Measurements from ENCODE around the gene FREM2.

The FREM2 gene

DNA sequence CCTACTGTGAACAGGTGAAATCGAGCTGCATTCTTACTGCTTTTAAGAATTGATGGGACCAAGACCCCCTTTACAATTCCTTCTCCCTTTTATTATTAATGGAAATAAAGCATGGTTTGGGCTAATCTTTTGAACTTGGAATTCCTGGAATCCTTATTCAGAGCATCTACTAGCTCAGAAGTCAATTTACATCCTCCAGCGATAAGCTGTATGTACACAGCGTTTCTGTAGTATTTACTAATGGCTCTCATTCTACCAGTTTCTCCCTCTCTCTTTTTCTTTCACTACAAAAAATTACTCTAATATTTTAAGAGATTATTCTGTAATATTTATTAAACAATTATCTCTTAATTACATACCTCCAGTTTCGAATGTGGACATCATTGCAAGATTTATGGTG, 31.5 kb downstream of the FREM2 start:
- ChIA-PET CTCF (no interaction called here), POLR2A (no interaction called here)
- DNase-seq (ENCODE audit: extremely low spot score): no peak
- no peak for TF ChIP-seq ZNF384 (IDR thresholded peaks at IDR 0.05)
- no peak for TF ChIP-seq BHLHE40 (IDR thresholded peaks at IDR 0.05; ENCODE audit: borderline replicate concordance)
- no peak for TF ChIP-seq FOXA1 (IDR thresholded peaks at IDR 0.05)
- TF ChIP-seq HDGF (IDR thresholded peaks at IDR 0.05; ENCODE audit: borderline replicate concordance): no peak
- no peak for TF ChIP-seq TARDBP (IDR thresholded peaks at IDR 0.05)
- no peak for TF ChIP-seq ELF4 (IDR thresholded peaks at IDR 0.05)
- TF ChIP-seq SUZ12 (IDR thresholded peaks at IDR 0.05): no peak
- TF ChIP-seq NFRKB (IDR thresholded peaks at IDR 0.05): no peak
- no peak for TF ChIP-seq LEF1 (IDR thresholded peaks at IDR 0.05; ENCODE audit: borderline replicate concordance)
- TF ChIP-seq, protein P1, sequence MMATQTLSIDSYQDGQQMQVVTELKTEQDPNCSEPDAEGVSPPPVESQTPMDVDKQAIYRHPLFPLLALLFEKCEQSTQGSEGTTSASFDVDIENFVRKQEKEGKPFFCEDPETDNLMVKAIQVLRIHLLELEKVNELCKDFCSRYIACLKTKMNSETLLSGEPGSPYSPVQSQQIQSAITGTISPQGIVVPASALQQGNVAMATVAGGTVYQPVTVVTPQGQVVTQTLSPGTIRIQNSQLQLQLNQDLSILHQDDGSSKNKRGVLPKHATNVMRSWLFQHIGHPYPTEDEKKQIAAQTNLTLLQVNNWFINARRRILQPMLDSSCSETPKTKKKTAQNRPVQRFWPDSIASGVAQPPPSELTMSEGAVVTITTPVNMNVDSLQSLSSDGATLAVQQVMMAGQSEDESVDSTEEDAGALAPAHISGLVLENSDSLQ (IDR thresholded peaks at IDR 0.05): no peak
- TF ChIP-seq SP1 (IDR thresholded peaks at IDR 0.05): no peak
- TF ChIP-seq ARNT (IDR thresholded peaks at IDR 0.05): no peak
- no peak for TF ChIP-seq CTBP1 (IDR thresholded peaks at IDR 0.05; ENCODE audit: borderline replicate concordance)
- no peak for TF ChIP-seq L3MBTL2 (conservative IDR thresholded peaks at IDR 0.05)
- no peak for TF ChIP-seq FOXM1 (IDR thresholded peaks at IDR 0.05; ENCODE audit: borderline replicate concordance)
- TF ChIP-seq FOXK2 (IDR thresholded peaks at IDR 0.05): no peak

DNA sequence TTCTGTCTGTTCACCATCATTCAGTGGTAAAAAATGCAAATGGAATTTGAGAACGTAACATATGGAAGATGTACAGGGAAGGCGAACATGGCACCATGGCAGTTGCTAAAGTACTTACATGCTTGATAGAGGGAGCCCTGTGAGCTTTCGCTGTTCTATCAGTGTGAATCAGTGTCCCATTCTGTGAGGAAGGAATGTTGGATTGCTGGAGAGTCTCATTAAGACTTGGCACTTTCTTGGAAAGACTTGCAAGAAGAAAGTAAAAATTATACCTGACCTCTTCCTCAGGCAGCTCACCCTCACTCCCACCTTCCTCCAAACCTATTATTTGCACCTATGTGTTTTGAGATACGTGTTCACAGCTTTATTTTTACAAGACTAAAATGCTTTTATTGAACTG, 43.5 kb downstream of the FREM2 start:
- CTCF ChIA-PET: no interaction called here
- no peak for TF ChIP-seq BHLHE40 (IDR thresholded peaks at IDR 0.05; ENCODE audit: borderline replicate concordance)
- TF ChIP-seq L3MBTL2 (conservative IDR thresholded peaks at IDR 0.05): no peak
- TF ChIP-seq CTBP1 (IDR thresholded peaks at IDR 0.05; ENCODE audit: borderline replicate concordance): no peak
- TF ChIP-seq ZNF384 (IDR thresholded peaks at IDR 0.05): no peak
- TF ChIP-seq, protein P1 (IDR thresholded peaks at IDR 0.05): no peak
- no peak for TF ChIP-seq LEF1 (IDR thresholded peaks at IDR 0.05; ENCODE audit: borderline replicate concordance)
- TF ChIP-seq SUZ12 (IDR thresholded peaks at IDR 0.05): no peak
- TF ChIP-seq FOXM1 (IDR thresholded peaks at IDR 0.05; ENCODE audit: borderline replicate concordance): no peak
- TF ChIP-seq TARDBP (IDR thresholded peaks at IDR 0.05): no peak

GRCh38 chr13:38733146-38733545, 46.3 kb downstream of the FREM2 start:
- TF ChIP-seq SUZ12 (IDR thresholded peaks at IDR 0.05): no peak
- no peak for TF ChIP-seq TARDBP (IDR thresholded peaks at IDR 0.05)
- TF ChIP-seq, protein P1 (IDR thresholded peaks at IDR 0.05): no peak
- TF ChIP-seq FOXA1 (IDR thresholded peaks at IDR 0.05): no peak
- no peak for TF ChIP-seq CTBP1 (IDR thresholded peaks at IDR 0.05; ENCODE audit: borderline replicate concordance)
- TF ChIP-seq ZNF384 (IDR thresholded peaks at IDR 0.05): no peak
- DNase-seq (ENCODE audit: extremely low spot score): no peak
- POLR2A ChIA-PET: no interaction called here
- CTCF ChIA-PET: interaction anchor here (0.7 kb wide), 1 partner anchor 252 kb away, joined by 3 read pairs; no protein-coding TSS in a partner anchor

More for the DNA sequence above, 43.5 kb downstream of the FREM2 start:
- no peak for DNase-seq (ENCODE audit: extremely low spot score)
- POLR2A ChIA-PET: no interaction called here

- TF ChIP-seq, protein P1 (IDR thresholded peaks at IDR 0.05): no peak
- TF ChIP-seq BHLHE40 (IDR thresholded peaks at IDR 0.05; ENCODE audit: borderline replicate concordance): no peak
- TF ChIP-seq L3MBTL2 (conservative IDR thresholded peaks at IDR 0.05): no peak
- TF ChIP-seq ZNF384 (IDR thresholded peaks at IDR 0.05): no peak
- TF ChIP-seq ELF4 (IDR thresholded peaks at IDR 0.05): no peak
- TF ChIP-seq CTBP1 (IDR thresholded peaks at IDR 0.05; ENCODE audit: borderline replicate concordance): no peak
- no peak for TF ChIP-seq FOXA1 (IDR thresholded peaks at IDR 0.05)
- no peak for TF ChIP-seq FOXM1 (IDR thresholded peaks at IDR 0.05; ENCODE audit: borderline replicate concordance)
- TF ChIP-seq ARNT (IDR thresholded peaks at IDR 0.05): no peak
- no peak for TF ChIP-seq FOXK2 (IDR thresholded peaks at IDR 0.05)
- no peak for TF ChIP-seq HDGF (IDR thresholded peaks at IDR 0.05; ENCODE audit: borderline replicate concordance)
Measured at GRCh38 chr13:38735665-38736440, 49.0 kb downstream of the FREM2 start.

GRCh38 chr13:38743466-38743865, 56.6 kb downstream of the FREM2 start:
- no peak for DNase-seq (ENCODE audit: extremely low spot score)
- TF ChIP-seq ZNF384 (IDR thresholded peaks at IDR 0.05) (no peak), BHLHE40 (IDR thresholded peaks at IDR 0.05; ENCODE audit: borderline replicate concordance) (no peak), ARNT (IDR thresholded peaks at IDR 0.05) (no peak), ELF4 (IDR thresholded peaks at IDR 0.05) (no peak), FOXM1 (IDR thresholded peaks at IDR 0.05; ENCODE audit: borderline replicate concordance) (no peak)
- POLR2A ChIA-PET: interaction anchor here (0.8 kb wide), 1 partner anchor 57 kb away, joined by 3 read pairs; the partner anchor contains the start of gene FREM2
- CTCF ChIA-PET: interaction anchor here (0.5 kb wide), 1 partner anchor 990 kb away, joined by 7 read pairs; no protein-coding TSS in a partner anchor

More at GRCh38 chr13:38735665-38736440, 49.0 kb downstream of the FREM2 start:
- POLR2A ChIA-PET: no interaction called here
- CTCF ChIA-PET: no interaction called here
- no peak for DNase-seq (ENCODE audit: extremely low spot score)

DNA sequence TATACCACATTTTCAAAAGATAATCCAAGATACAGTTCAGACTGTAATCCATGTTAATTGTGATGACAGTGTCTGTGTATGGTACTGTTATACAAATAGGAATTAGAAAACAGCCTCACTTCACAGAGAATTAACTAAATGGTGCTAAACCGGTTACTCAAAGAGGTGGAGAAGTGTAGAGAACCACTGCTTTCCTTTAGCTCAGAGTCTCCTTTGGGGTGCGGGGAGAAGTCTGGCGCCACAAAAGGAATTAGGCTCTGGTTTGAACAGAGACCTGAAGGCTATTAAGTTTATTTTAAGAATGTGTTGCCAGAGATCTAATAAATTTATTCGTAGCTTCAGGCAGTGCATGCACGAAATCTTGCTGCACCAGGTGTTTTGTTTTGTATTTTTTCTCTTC, 65.8 kb downstream of the FREM2 start:
- TF ChIP-seq CTBP1 (IDR thresholded peaks at IDR 0.05; ENCODE audit: borderline replicate concordance) (no peak), ARNT (IDR thresholded peaks at IDR 0.05) (no peak), LEF1 (IDR thresholded peaks at IDR 0.05; ENCODE audit: borderline replicate concordance) (no peak), TARDBP (IDR thresholded peaks at IDR 0.05) (no peak), SUZ12 (IDR thresholded peaks at IDR 0.05) (no peak), ELF4 (IDR thresholded peaks at IDR 0.05) (no peak), SP1 (IDR thresholded peaks at IDR 0.05) (no peak), ZNF384 (IDR thresholded peaks at IDR 0.05) (no peak), HDGF (IDR thresholded peaks at IDR 0.05; ENCODE audit: borderline replicate concordance) (no peak), FOXM1 (IDR thresholded peaks at IDR 0.05; ENCODE audit: borderline replicate concordance) (no peak), BHLHE40 (IDR thresholded peaks at IDR 0.05; ENCODE audit: borderline replicate concordance) (no peak), NFRKB (IDR thresholded peaks at IDR 0.05) (no peak), FOXK2 (IDR thresholded peaks at IDR 0.05) (no peak), FOXA1 (IDR thresholded peaks at IDR 0.05) (no peak), L3MBTL2 (conservative IDR thresholded peaks at IDR 0.05) (no peak)
- TF ChIP-seq, protein P1 (IDR thresholded peaks at IDR 0.05): no peak
- ChIA-PET POLR2A (no interaction called here), CTCF (no interaction called here)
- no peak for DNase-seq (ENCODE audit: extremely low spot score)
